CD4-positive, alpha-beta T cell (primary cell): ENCODE data around the gene KIAA2012. TPM values are rescaled to one million over a fixed set of nuclear protein-coding genes. Genes with fewer than 3 reads are reported as not detected.

Source experiments
- ATAC-seq: fragments of 200-7000 bp; cut with Tn5 transposase; one replicate; pipeline ENCODE4 v1.10.0; 2022; ENCODE audit warnings: mild to moderate bottlenecking; ENCODE audit not compliant: poor library complexity
- CTCF ChIA-PET: fragments of 350-600 bp; sonication (Branson Sonifier 250); formaldehyde crosslinking; loops from one replicate; lab custom pipeline; 2021; ENCODE audit warnings: antibody characterized with exemption, inconsistent platforms; lab: Charles Lee
- POLR2A ChIA-PET: fragments of 350-600 bp; sonication (Branson Sonifier 250); formaldehyde crosslinking; loops from one replicate; lab custom pipeline; 2021; ENCODE audit warnings: antibody characterized with exemption, inconsistent platforms; lab: Charles Lee
- DNase-seq, 14 experiments: peaks; one replicate each; pipeline ENCODE4 v3.0.0-alpha.2; 2013 to 2020; ENCODE audit warnings: mixed read lengths in 2 of 14
- H3K27ac ChIP-seq, 2 donors: one replicate each; pipeline versions ENCODE4 v1.5.1 to v1.7.0; 2013; ENCODE audit warnings: low read length in 2 of 2, low read depth in 1 of 2, mild to moderate bottlenecking in 1 of 2
- H3K27me3 ChIP-seq, 2 experiments: 1 replicate in 1 of 2; 2 replicates in 1 of 2; pipeline versions ENCODE4 v1.6.1 to v1.7.0; 2013; ENCODE audit warnings: low read length in 2 of 2, control low read depth in 1 of 2, mild to moderate bottlenecking in 1 of 2, moderate library complexity in 1 of 2; ENCODE audit not compliant: insufficient read depth in 2 of 2, control insufficient read depth in 1 of 2
- H3K36me3 ChIP-seq: one replicate; pipeline ENCODE4 v1.6.1; 2013; ENCODE audit warnings: low read length, control low read depth; ENCODE audit not compliant: insufficient read depth
- H3K4me1 ChIP-seq: one replicate; pipeline ENCODE4 v1.6.1; 2013; ENCODE audit warnings: low read length, control low read depth; ENCODE audit not compliant: insufficient read depth
- H3K4me3 ChIP-seq: one replicate; pipeline ENCODE4 v1.5.1; 2013; ENCODE audit warnings: mild to moderate bottlenecking, low read length, moderate library complexity
- H3K9me3 ChIP-seq, 2 experiments: 1 replicate in 1 of 2; 2 replicates in 1 of 2; pipeline versions ENCODE4 v1.6.1 to v1.7.0; 2013; ENCODE audit warnings: low read length in 2 of 2, mild to moderate bottlenecking in 2 of 2, control low read depth in 1 of 2, moderate library complexity in 1 of 2; ENCODE audit not compliant: control insufficient read depth in 1 of 2, insufficient read depth in 1 of 2
- H3K27ac Mint-ChIP-seq: one replicate; pipeline ENCODE4 v1.8.0; 2020; ENCODE audit warnings: mixed read lengths
- H3K27me3 Mint-ChIP-seq: one replicate; pipeline ENCODE4 v1.8.0; 2021; ENCODE audit warnings: mixed read lengths
- H3K36me3 Mint-ChIP-seq: one replicate; pipeline ENCODE4 v1.8.0; 2021; ENCODE audit warnings: low read depth, mixed read lengths
- H3K4me1 Mint-ChIP-seq: one replicate; pipeline ENCODE4 v1.8.0; 2021; ENCODE audit warnings: low read depth, mixed read lengths
- H3K4me3 Mint-ChIP-seq: one replicate; pipeline ENCODE4 v1.8.0; 2020; ENCODE audit warnings: mild to moderate bottlenecking, mixed read lengths
- H3K9me3 Mint-ChIP-seq: one replicate; pipeline ENCODE4 v1.8.0; 2020; ENCODE audit warnings: mixed read lengths
- CTCF ChIP-seq: fragments of 200-600 bp; IDR thresholded peaks from one replicate; pipeline ENCODE4 v1.8.0; 2022; ENCODE audit warnings: antibody characterized with exemption, mild to moderate bottlenecking
- intact Hi-C, 2 experiments: fragments of 100-400 bp; cut with DNase I in 1 of 2; cut with micrococcal nuclease in 1 of 2; formaldehyde crosslinking; loops; one replicate each; pipeline versions ENCODE4 v1.15.1 to v1.9.0; 2023 to 2025; cut with DNase I, micrococcal nuclease
- total RNA-seq, 174 experiments: library from RNA in 2 of 174; stranded (reverse) in 2 of 174; gene quantifications; one replicate each; pipeline ENCODE4 v1.2.3 and lab custom pipeline; 2021 to 2026

Gene KIAA2012
- total RNA-seq, 2 experiments from 2014 or later, result not detected

GRCh38 chr2:202122163-202122540, 49.1 kb downstream of the KIAA2012 start:
- Histone ChIP-seq H3K36me3 (no peaks in the 10 kb centered on the region), H3K27me3 (no peaks in the 10 kb centered on the region), H3K4me3 (no peak overlapping the region), H3K27ac (no peak overlapping the region), H3K9me3 (no peaks in the 10 kb centered on the region), H3K4me1 (no peaks in the 10 kb centered on the region)
- no peak for DNase-seq
- ATAC-seq, result no peak
- Mint-ChIP-seq H3K4me3 (no peak overlapping the region), H3K4me1 (no peaks in the 10 kb centered on the region), H3K27me3 (no peaks in the 10 kb centered on the region), H3K9me3 (no peaks in the 10 kb centered on the region), H3K36me3 (no peaks in the 10 kb centered on the region), H3K27ac (no peak overlapping the region)
- no peak for TF ChIP-seq CTCF
- POLR2A ChIA-PET, result no interaction called here
- CTCF ChIA-PET, result no interaction called here
- intact Hi-C loops, result no loop called here

- no peak for DNase-seq
- no peak for ATAC-seq
- Mint-ChIP-seq H3K36me3 (no peaks in the 10 kb centered on the region), H3K4me3 (no peak overlapping the region), H3K27me3 (no peaks in the 10 kb centered on the region), H3K9me3 (no peaks in the 10 kb centered on the region), H3K4me1 (no peaks in the 10 kb centered on the region), H3K27ac (no peak overlapping the region)
- no peak overlapping the region for H3K4me3 ChIP-seq
- no peaks in the 10 kb centered on the region for H3K27me3 ChIP-seq
- no peaks in the 10 kb centered on the region for H3K36me3 ChIP-seq
- H3K9me3 ChIP-seq, result no peaks in the 10 kb centered on the region
- TF ChIP-seq CTCF, result no peak
- no peak overlapping the region for H3K27ac ChIP-seq
- POLR2A ChIA-PET, result no interaction called here
- CTCF ChIA-PET, result no interaction called here
- H3K4me1 ChIP-seq, result no peaks in the 10 kb centered on the region
- intact Hi-C loops, result no loop called here
These were observed 50.1 kb downstream of the KIAA2012 start for GRCh38 chr2:202122980-202123720.

GRCh38 chr2:202124286-202124685, 51.2 kb downstream of the KIAA2012 start:
- DNase-seq (no peak), ATAC-seq (no peak)
- intact Hi-C loops, result no loop called here
- no peak overlapping the region for H3K4me3 Mint-ChIP-seq
- Histone ChIP-seq H3K4me1 (no peaks in the 10 kb centered on the region), H3K4me3 (no peak overlapping the region), H3K27ac (no peak overlapping the region), H3K9me3 (no peaks in the 10 kb centered on the region), H3K27me3 (no peaks in the 10 kb centered on the region), H3K36me3 (no peaks in the 10 kb centered on the region)
- H3K36me3 Mint-ChIP-seq, result no peaks in the 10 kb centered on the region
- TF ChIP-seq CTCF, result no peak
- ChIA-PET CTCF (no interaction called here), POLR2A (no interaction called here)
- H3K27ac Mint-ChIP-seq, result no peak overlapping the region
- no peaks in the 10 kb centered on the region for H3K4me1 Mint-ChIP-seq
- no peaks in the 10 kb centered on the region for H3K9me3 Mint-ChIP-seq
- no peaks in the 10 kb centered on the region for H3K27me3 Mint-ChIP-seq
